ENCODE data around the gene RFWD3.

RFWD3 gene

GRCh38 chr16:74666425-74667254 lies at the start of gene RFWD3:
TSS of gene RFWD3 (minus strand) at chr16:74666877. CDS start at chr16:74661449, 5,428 bp downstream.
- Histone ChIP-seq H3K4me3 (peak within 1 kb of the TSS; percentile 83 to 100 (median 97)), H3K9me3 (replicated peaks in 1 of 11) (peaks cover 0 to 21% (median 7%) of the 10 kb centered on the region in 11 experiments; a peak in 12 of 22 replicates), H3K27ac (peak within 1 kb of the TSS; percentile 70 to 98 (median 95)), H3K4me1 (peaks cover 34 to 52% (median 45%) of the 10 kb centered on the region in 10 experiments), H4K20me1 (peaks cover 5 to 50% (median 39%) of the 10 kb centered on the region in 11 experiments; a peak in 18 of 22 replicates), H3K9ac (peak within 1 kb of the TSS; percentile 93 to 99 (median 95)), H3K4me2 (peak within 1 kb of the TSS; percentile 82 to 91 (median 89)), H3K27me3 (no peaks in the 10 kb centered on the region), H3K36me3 (peaks cover 36 to 53% (median 43%) of the 10 kb centered on the region in 11 experiments)
- no peak for TF ChIP-seq Cebpa-rat (IDR thresholded peaks at IDR 0.05)

GRCh38 chr16:74716355-74716754 lies 49.7 kb upstream of the RFWD3 start:
- no peaks in the 10 kb centered on the region for H4K20me1 ChIP-seq
- H3K27me3 ChIP-seq: no peaks in the 10 kb centered on the region
- TF ChIP-seq Cebpa-rat (IDR thresholded peaks at IDR 0.05): no peak
- no peaks in the 10 kb centered on the region for H3K9me3 ChIP-seq (replicated peaks in 1 of 11)
- H3K4me3 ChIP-seq: no peak overlapping the region
- no peak overlapping the region for H3K9ac ChIP-seq
- no peak overlapping the region for H3K27ac ChIP-seq
- H3K4me2 ChIP-seq: no peak overlapping the region
- H3K4me1 ChIP-seq: peaks cover 2 to 23% (median 11%) of the 10 kb centered on the region in 10 experiments
- H3K36me3 ChIP-seq: no peaks in the 10 kb centered on the region

- peaks cover 0 to 23% (median 11%) of the 10 kb centered on the region in 10 experiments; a peak in 15 of 20 replicates for H3K4me1 ChIP-seq
- no peaks in the 10 kb centered on the region for H4K20me1 ChIP-seq
- TF ChIP-seq Cebpa-rat (IDR thresholded peaks at IDR 0.05): no peak
- no peak overlapping the region for H3K27ac ChIP-seq
- H3K9me3 ChIP-seq (replicated peaks in 1 of 11): no peaks in the 10 kb centered on the region
- H3K9ac ChIP-seq: no peak overlapping the region
- H3K4me3 ChIP-seq: no peak overlapping the region
- no peaks in the 10 kb centered on the region for H3K36me3 ChIP-seq
- H3K4me2 ChIP-seq: no peak overlapping the region
- H3K27me3 ChIP-seq: no peaks in the 10 kb centered on the region
Observed at GRCh38 chr16:74713876-74714275, 47.2 kb upstream of the RFWD3 start.

GRCh38 chr16:74713325-74713724 lies 46.6 kb upstream of the RFWD3 start:
- Histone ChIP-seq H3K4me2 (no peak overlapping the region), H3K27me3 (no peaks in the 10 kb centered on the region), H3K9me3 (replicated peaks in 1 of 11) (no peaks in the 10 kb centered on the region), H3K4me3 (no peak overlapping the region), H3K4me1 (peaks cover 0 to 23% (median 11%) of the 10 kb centered on the region in 10 experiments; a peak in 15 of 20 replicates), H3K36me3 (no peaks in the 10 kb centered on the region), H4K20me1 (no peaks in the 10 kb centered on the region), H3K9ac (no peak overlapping the region; a peak in 1 of 22 replicates), H3K27ac (no peak overlapping the region)
- TF ChIP-seq Cebpa-rat (IDR thresholded peaks at IDR 0.05): no peak

- no peaks in the 10 kb centered on the region for H3K9me3 ChIP-seq (replicated peaks in 1 of 11)
- no peaks in the 10 kb centered on the region for H4K20me1 ChIP-seq
- peaks cover 0 to 13% (median under 1%) of the 10 kb centered on the region in 10 experiments; a peak in 6 of 20 replicates for H3K4me1 ChIP-seq
- no peak overlapping the region for H3K4me2 ChIP-seq
- TF ChIP-seq Cebpa-rat (IDR thresholded peaks at IDR 0.05): no peak
- H3K4me3 ChIP-seq: no peak overlapping the region
- no peaks in the 10 kb centered on the region for H3K36me3 ChIP-seq
- H3K27me3 ChIP-seq: no peaks in the 10 kb centered on the region
- no peak overlapping the region for H3K27ac ChIP-seq
- no peak overlapping the region for H3K9ac ChIP-seq
Observed at GRCh38 chr16:74711938-74712337, 45.3 kb upstream of the RFWD3 start.

- H3K4me2 ChIP-seq: no peak overlapping the region
- H3K27me3 ChIP-seq: no peaks in the 10 kb centered on the region
- H4K20me1 ChIP-seq: no peaks in the 10 kb centered on the region
- no peak overlapping the region for H3K9ac ChIP-seq
- H3K4me3 ChIP-seq: no peak overlapping the region
- H3K27ac ChIP-seq: no peak overlapping the region
- no peaks in the 10 kb centered on the region for H3K36me3 ChIP-seq
- peaks cover 0 to 13% (median under 1%) of the 10 kb centered on the region in 10 experiments; a peak in 5 of 20 replicates for H3K4me1 ChIP-seq
- H3K9me3 ChIP-seq (replicated peaks in 1 of 11): no peaks in the 10 kb centered on the region
- no peak for TF ChIP-seq Cebpa-rat (IDR thresholded peaks at IDR 0.05)
Observed at GRCh38 chr16:74710401-74710800, 43.7 kb upstream of the RFWD3 start.

GRCh38 chr16:74709441-74709877 lies 42.8 kb upstream of the RFWD3 start:
- Histone ChIP-seq H3K36me3 (no peaks in the 10 kb centered on the region), H3K4me1 (peaks cover 0 to 13% (median 5%) of the 10 kb centered on the region in 10 experiments; a peak in 8 of 20 replicates), H3K27ac (no peak overlapping the region), H3K4me3 (no peak overlapping the region), H3K4me2 (no peak overlapping the region), H3K27me3 (no peaks in the 10 kb centered on the region), H4K20me1 (no peaks in the 10 kb centered on the region), H3K9ac (no peak overlapping the region), H3K9me3 (replicated peaks in 1 of 11) (no peaks in the 10 kb centered on the region)
- TF ChIP-seq Cebpa-rat (IDR thresholded peaks at IDR 0.05): no peak

GRCh38 chr16:74700438-74701225 lies 34.0 kb upstream of the RFWD3 start, which contains the start of gene MLKL:
TSS of gene MLKL (minus strand) at chr16:74700862. CDS start at chr16:74695757, 5,105 bp downstream.
- H3K9ac ChIP-seq: peak within 1 kb of the TSS; percentile 78 to 94 (median 83)
- H3K4me2 ChIP-seq: peak within 1 kb of the TSS; percentile 89 to 99 (median 97)
- no peaks in the 10 kb centered on the region for H3K9me3 ChIP-seq (replicated peaks in 1 of 11)
- peaks cover 0 to 19% (median 9%) of the 10 kb centered on the region in 11 experiments; a peak in 11 of 22 replicates for H4K20me1 ChIP-seq
- H3K36me3 ChIP-seq: peaks cover 0 to 20% (median 10%) of the 10 kb centered on the region in 11 experiments; a peak in 15 of 22 replicates
- H3K27ac ChIP-seq: peak within 1 kb of the TSS; percentile 72 to 97 (median 89)
- peak in 7 of 11 experiments; percentile 19 to 76 (median 34); a peak in 3 of 22 replicates for TF ChIP-seq Cebpa-rat (IDR thresholded peaks at IDR 0.05)
- peaks cover 29 to 74% (median 55%) of the 10 kb centered on the region in 10 experiments for H3K4me1 ChIP-seq
- H3K4me3 ChIP-seq: peak within 1 kb of the TSS; percentile 71 to 97 (median 80)
- no peaks in the 10 kb centered on the region for H3K27me3 ChIP-seq
